Thoracic aorta endothelial cell (primary cell): ENCODE measurements around the gene RARRES1. TPM values are rescaled to one million over a fixed set of nuclear protein-coding genes. Genes with fewer than 3 reads are reported as not detected.

Experiments used
- small RNA-seq: library from RNA; depleted of rRNA; stranded (forward); fragments of <200 nt; gene quantifications from one replicate; pipeline ENCODE3, GENCODE V24; 2012
- total RNA-seq: library from RNA; depleted of rRNA; stranded (reverse); fragments of >200 nt; gene quantifications from 2 replicates; pipeline ENCODE4 v1.2.3, GENCODE V29; 2012

The RARRES1 gene
- 0.57 and 0.66 TPM in 2 replicates for total RNA-seq

GRCh38 chr3:158731938-158732855 lies at the start of gene RARRES1:
Gene RARRES1 (minus strand): TSS chr3:158732457. CDS start chr3:158732415, 42 bp downstream.

GRCh38 chr3:158672215-158673176 lies 59.8 kb downstream of the RARRES1 start, which contains the start of gene LXN:
Gene LXN (minus strand): TSS chr3:158672648. CDS start chr3:158672478, 170 bp downstream.

Small RNA genes within 50 kb of the gene (small RNA-seq; reads per million reads assigned to genes)
- not detected for gene AC080013.6

Other genes starting within 250 kb of the RARRES1 start
- gene MLF1, start 161.3 kb downstream of the RARRES1 start, total RNA-seq = 4.5 and 6.8 TPM in 2 replicates
- gene GFM1, start 87.9 kb downstream of the RARRES1 start, total RNA-seq = 95.5 and 104 TPM in 2 replicates
- gene LXN, start 59.8 kb downstream of the RARRES1 start, total RNA-seq = 99.8 and 102 TPM in 2 replicates
- gene MFSD1, start 69.6 kb upstream of the RARRES1 start, total RNA-seq = 83.3 and 85.6 TPM in 2 replicates